HuH-7.5 (cell line): Measurements from ENCODE around the gene IL9R.
"Not testable (repeated sequence)": the region's sequence is repeated elsewhere in the genome, so short reads cannot be mapped to it uniquely, and the experiment has no call there.

Experiments
- DNase-seq: peaks from one replicate; pipeline ENCODE4 v3.0.0; 2011; ENCODE audit warnings: low spot score

IL9R gene

GRCh38 chrX:155997436-155997835, at the start of gene IL9R:
IL9R (plus strand) TSS chrX:155997696; CDS start chrX:155997760, 64 bp downstream.
- DNase-seq = no peak

DNA sequence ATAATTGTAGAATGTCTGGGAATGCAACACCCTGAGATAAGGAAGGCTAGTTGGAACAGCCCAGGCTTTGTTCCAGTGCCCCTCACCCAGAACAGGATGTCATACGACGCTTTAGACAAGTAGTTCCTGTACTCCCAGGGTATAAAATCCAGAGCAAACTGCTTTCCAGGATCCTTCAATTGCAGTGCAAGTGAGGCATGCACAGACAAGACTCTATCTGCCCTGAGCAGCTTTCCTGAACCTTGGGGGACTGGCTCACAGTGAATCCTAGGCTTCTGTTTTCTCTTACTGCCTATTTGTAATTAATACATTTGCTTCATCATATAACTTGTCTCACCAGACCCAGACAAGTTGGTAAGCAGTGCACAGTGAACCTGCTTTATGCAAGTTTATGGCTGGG, 48.4 kb upstream of the IL9R start:
- DNase-seq = no peak

GRCh38 chrX:155951237-155951789, 46.2 kb upstream of the IL9R start:
- DNase-seq = no peak

DNA sequence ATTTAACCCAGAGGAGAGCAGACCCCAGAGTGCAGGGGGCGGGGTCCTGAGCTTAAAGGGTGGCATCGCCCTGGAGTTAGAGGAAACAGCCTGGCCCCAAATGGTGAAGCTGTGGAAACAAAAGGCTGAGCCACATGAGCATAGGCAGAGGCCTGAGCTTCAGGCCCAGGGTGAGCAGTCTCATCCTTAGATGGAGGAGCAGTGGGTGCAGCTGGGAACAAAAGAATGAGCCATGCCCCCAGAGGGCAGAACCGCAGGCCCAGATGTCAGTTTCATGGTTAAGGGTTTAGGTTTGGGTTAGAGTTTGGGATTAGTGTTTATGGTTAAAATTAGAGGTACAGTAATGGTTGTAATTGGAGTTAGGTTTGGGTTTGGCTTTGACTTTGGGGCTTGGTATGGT, 44.4 kb upstream of the IL9R start:
- DNase-seq = no peak

- no peak for DNase-seq
Observed at GRCh38 chrX:155954793-155955192, 42.7 kb upstream of the IL9R start.

DNA sequence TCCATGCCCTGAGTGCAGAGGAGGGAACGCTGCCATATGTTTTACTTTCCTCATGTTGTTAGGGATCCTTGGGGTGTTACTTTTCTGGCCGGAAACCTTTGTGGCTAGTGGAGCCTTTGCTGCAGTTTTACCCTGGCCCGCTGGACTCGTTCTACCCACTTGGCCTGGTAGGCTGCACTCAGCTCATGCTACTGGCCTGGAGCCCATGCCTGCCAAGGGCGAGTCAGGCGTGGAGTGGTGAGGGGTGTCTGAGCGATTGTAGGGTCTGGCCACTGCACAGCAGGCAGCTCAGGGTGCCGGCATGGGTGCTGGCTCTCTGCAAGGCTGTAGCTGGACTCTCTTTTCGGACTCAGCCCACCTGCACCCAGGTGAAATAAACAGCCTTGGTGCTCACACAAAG, 41.4 kb upstream of the IL9R start:
- no peak for DNase-seq

- DNase-seq = no peak
Observed at GRCh38 chrX:155956649-155957048, 40.8 kb upstream of the IL9R start.

- no peak for DNase-seq
Observed at GRCh38 chrX:155957843-155958242, 39.7 kb upstream of the IL9R start.

GRCh38 chrX:155959018-155959587, 38.4 kb upstream of the IL9R start:
- DNase-seq = no peak

DNA sequence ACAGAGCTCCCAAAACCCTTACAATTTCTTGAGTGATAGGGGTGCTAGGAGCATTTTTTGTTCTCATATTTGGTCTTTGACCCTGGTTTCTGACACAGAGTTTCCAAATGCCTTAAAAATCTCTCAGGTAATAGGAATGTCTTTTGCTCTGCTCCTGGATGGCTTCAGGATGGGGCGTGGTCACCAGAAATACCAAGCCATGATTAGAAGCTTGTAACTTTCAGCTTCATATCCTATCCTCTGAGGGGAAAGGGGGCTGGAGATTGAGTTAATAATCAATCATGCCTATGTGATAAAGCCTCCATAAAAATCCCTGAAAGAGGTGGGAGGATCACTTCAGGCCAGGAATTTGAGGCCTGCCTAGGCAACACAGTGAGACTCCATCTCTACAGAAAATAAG, 34.6 kb upstream of the IL9R start:
- no peak for DNase-seq

DNA sequence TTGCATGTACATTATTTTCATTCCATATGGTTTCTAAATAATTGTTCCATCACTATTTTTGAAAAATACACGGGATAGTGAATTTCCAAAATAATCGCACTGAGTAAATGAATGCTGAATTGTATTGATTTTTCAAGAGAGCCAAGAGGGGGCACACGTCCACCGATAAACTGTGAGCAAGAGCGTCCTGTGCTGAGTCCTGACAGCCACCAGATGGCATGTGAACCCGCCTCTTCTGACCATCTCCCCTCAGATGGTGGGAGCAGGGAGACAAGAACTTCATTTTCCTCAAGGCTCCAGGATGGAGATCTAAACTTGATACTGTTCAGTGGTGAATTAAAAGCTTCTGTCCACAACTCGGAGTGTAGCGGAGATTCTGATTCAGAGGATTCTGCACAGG, 30.6 kb upstream of the IL9R start:
- peak; percentile 9 for DNase-seq

DNA sequence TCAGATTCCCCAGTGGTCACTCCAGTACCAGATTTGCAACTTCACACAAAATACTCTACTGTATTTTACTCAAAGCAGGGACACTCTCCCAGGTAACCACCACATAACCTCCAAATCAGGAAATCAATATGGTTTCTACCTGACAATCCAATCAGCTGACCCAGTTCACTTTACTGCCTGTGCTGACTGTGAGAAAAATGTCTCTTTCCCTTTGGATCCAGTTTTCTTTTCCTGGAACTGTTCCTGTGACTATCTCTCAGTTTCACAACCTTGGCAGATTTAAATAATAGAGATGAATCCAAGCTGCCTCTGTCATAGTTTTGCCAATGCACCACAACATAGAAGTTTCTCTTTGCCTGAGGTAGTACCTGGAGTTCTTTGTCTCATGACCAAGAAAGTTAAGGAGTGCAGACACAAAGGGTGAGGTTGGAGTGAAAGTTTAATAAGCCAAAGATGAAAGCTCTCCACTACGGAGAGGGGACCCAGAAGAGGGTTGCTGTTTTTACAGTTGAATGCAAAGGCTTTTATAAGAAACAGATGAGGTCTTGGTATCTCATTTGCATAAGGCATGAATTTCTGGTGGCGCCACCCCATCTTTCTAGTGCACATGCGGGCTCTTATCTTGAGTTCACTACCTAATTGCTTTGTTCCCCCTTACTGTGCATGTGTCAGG, 29.7 kb upstream of the IL9R start:
- no peak for DNase-seq

DNA sequence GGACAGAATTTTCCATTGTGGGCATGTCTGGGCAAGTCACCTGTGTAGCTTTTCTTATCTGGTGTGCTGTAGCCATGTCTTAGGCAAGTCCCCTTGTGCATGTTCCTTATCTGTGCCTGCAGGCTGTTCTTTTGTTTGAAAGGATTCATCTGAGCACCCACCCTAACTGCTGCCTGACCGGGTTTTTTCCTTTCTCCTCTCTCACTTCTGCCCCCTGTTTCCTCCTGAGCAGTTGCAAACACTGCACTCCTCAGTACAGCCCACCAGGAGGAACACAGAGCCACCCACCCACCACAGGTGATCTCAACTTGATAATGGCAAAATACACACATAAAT, 29.2 kb upstream of the IL9R start:
- no peak for DNase-seq

DNA sequence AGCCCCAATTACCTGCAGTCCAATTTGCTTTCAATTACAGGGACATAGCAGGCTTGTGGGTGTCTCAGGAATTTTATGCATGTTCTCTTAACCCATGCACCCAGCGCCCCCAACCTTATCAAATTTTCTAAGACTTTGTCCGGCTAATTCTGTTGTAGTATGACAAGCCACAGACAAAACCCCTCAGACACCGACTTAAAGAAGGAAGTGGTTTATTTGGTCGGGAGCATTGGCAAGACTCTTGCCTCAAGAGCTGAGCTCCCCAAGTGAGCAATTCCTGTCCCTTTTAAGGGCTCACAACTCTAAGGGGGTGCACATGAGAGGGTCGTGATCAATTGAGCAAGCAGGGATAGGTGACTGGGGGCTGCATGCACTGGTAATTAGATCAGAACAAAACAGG, 28.7 kb upstream of the IL9R start:
- DNase-seq = no peak

- DNase-seq = not testable (repeated sequence)
Observed at GRCh38 chrX:155971658-155972057, 25.8 kb upstream of the IL9R start.

- not testable (repeated sequence) for DNase-seq
Observed at GRCh38 chrX:155972241-155972640, 25.3 kb upstream of the IL9R start.

DNA sequence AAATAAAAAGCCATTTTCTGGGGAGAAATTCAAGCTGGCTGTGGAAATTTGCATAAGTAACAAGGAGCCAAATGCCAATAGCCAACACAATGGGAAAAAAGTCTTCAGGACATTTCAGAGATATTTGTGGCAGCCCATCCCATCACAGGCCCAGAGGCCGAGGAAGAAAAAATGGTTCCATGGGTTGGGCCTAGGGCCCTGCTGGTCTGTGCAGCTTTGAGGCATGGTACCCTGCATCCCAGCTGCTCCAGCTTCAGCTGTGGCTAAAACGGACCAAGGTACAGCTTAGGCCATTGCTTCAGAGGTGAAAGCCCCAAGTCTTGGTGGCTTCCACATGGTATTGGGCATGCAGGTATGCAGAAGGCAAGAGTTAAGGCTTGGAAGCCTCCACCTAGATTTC, 14.2 kb upstream of the IL9R start:
- no peak for DNase-seq

DNA sequence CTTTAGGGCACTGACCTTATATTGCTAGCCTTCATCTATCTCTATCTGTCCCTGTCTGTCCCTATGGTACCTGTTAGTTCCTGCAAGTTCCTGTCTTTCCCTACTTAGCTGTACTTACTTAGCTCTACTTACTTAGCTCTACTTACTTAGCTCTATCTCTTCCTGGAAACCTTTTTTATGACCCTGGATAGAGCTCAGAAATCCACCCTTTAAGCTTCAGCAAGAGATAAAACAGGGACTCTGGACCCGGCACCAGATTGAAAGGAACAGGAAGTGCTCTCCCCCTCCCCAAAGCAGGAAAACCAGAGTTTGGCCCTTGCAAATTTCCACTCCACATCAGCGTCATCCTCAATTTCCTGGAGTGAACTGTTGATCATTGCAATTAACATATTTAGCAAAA, 12.3 kb upstream of the IL9R start:
- DNase-seq = no peak

GRCh38 chrX:155986995-155987394, 10.5 kb upstream of the IL9R start:
- not testable (repeated sequence) for DNase-seq

DNA sequence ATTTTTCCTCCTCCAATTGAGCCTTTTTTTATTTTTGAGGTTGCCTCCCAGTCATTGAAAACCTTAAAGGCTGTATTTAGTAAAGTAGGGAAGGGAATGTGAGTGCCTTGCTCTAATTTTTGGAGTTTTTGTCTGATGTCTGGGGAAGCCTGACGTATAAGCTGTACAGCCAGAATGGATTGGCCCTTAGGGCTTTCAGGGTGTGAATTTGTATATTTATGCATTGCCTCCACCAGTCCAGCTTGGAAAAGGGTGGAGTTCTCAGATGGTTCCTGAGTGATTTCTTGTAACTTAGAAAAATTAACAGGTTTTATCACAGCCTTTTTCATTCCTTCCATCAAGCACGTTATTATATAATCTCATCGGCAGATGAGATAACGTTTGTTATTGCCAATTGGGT, 8.6 kb upstream of the IL9R start:
- no peak for DNase-seq

DNA sequence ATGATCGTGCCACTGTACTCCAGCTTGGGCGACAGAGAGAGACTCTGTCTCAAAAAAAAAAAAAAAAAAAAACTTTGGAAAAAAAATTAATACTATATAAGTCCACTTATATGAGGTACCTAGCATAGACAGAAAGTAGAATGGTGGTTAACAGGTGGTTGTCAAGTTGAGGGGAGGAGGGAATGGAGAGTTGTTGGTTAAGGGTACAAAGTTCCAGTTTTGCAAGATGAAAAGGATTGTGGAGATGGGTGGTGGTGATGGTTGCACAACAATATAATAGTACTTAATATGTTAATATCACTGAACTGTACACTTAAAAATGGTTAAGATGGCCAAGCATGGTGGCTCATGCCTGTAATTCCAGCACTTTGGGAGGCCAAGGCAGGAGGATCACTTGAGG, 4.1 kb upstream of the IL9R start:
- DNase-seq = no peak

DNA sequence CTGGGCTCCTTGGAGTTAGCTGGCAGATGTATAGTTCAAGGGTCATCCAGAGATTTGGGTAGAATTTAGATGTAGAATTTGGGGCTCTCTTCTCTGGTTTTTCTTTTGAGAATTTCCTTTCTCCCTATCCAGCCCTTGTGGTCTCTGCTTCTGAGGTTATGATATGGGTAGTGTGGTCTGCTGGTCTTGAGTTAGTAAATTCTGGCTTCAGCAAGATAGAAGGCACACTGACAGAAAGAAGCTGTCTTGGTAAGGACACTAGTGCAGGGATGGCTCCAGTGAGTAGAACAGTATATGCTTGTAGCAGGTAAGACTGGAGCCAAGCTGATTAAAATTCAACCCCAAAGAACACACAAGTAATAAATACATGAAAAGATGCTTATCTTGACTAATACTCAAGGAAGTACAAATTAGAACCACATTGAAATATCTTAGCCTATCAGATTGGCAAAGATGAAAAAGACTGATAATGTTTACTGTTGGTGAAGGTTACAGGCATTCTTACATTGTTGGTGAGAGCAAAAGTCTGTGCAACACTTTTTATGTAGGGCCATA, 2.1 kb upstream of the IL9R start:
- no peak for DNase-seq

DNA sequence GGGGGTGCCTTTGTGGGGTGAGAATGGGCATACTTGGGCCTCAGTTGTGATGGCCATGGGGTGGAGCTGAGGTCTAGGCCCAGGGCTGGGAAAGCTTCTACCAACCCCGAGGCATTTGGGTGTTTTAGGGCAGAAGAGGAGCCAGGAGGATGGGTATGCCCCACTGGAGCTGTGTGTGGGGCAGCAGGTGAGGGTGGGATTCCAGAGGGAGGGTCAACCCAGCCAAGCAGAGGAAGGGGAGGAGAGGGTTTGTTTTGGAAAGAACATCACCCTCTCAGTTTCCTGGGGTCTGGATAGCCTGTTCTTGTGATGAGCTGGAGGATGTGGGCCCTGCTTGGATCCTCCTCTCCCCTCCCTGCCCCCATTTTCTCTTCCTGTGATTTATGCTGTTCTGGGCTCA, 620 bp downstream of the IL9R start:
- DNase-seq = no peak
